NCI-H1436 (cell line): ENCODE data around the gene PRM3.

Source experiments
- DNase-seq: peaks from one replicate; lab custom pipeline; 2025; lab: John Stamatoyannopoulos, UW

Gene PRM3

GRCh38 chr16:11258553-11259492 is 14.6 kb downstream of the PRM3 start:
- DNase-seq = no peak

GRCh38 chr16:11257131-11257938 is 16.1 kb downstream of the PRM3 start:
- peak; percentile 51 for DNase-seq

GRCh38 chr16:11256661-11257130 is 16.7 kb downstream of the PRM3 start:
- DNase-seq = peak; percentile 26

DNA sequence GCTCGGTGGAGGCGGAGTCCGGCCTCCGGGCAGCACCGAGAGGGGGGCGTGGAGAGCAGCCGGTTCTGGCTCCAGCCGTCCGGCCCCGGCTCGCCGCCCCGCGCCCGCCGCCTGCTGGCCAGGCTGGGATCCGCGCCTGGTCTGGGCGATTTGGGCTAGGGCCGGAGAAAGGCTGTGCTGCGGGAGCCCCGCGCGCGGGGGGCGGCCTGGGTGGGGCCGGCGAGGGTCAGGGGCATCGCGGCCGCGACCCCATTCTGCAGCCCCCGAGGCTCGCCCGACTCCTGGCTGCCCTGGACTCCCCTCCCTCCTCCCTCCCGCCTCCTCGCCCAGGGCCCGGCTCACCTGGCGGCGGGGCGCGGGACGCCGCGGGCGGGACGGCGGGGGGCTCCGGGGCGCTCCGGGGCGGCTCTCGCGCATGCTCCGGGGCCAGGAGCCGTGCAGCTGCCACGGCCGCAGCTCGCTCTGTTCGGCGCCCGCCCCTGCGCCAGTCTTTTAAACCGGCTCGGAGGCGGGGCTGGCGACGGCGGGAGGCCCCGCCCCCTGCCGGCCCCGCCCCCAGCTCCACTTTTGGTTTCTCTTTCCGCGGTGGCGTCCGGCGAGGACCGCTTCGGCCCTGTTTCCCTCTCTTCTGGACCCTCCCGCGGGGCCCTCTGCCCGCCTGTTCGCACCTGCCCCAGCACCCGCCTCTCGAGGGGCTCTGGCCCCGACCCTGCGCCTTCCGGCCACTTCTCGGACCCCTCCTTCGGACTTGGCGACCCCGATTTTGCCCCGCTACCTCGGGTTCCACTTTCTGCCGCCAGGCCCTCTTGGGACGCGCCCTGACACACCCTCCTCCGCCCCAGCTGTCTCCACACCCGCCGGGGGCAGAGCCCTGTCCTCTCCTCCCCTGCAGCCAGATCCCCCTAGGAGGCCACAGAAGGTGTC is 17.4 kb downstream of the PRM3 start, which contains the start of gene SOCS1:
Gene SOCS1 (minus strand): TSS at position 468 of the 924 bp plus-strand sequence. CDS start 726 bp downstream, outside the sequence.
- DNase-seq = peak; percentile 76

DNA sequence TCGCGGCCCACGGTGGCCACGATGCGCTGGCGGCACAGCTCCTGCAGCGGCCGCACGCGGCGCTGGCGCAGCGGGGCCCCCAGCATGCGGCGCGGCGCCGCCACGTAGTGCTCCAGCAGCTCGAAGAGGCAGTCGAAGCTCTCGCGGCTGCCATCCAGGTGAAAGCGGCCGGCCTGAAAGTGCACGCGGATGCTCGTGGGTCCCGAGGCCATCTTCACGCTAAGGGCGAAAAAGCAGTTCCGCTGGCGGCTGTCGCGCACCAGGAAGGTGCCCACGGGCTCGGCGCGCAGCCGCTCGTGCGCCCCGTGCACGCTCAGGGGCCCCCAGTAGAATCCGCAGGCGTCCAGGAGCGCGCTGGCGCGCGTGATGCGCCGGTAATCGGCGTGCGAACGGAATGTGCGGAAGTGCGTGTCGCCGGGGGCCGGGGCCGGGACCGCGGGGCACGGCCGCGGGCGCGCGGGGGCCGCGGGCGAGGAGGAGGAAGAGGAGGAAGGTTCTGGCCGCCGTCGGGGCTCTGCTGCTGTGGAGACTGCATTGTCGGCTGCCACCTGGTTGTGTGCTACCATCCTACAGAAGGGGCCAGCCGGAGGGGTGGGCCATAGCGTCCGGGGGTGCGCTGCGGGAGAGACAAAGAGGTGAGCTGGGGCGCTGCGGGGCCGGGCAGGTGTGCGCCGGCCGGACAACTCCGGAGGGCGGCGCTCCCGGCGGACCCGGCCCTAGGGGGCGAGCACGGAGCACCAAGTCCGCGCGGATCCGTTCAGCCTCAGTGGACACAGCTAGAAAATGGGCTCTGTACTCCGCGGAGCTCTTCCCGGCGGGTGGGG is 18.3 kb downstream of the PRM3 start:
- DNase-seq = no peak

DNA sequence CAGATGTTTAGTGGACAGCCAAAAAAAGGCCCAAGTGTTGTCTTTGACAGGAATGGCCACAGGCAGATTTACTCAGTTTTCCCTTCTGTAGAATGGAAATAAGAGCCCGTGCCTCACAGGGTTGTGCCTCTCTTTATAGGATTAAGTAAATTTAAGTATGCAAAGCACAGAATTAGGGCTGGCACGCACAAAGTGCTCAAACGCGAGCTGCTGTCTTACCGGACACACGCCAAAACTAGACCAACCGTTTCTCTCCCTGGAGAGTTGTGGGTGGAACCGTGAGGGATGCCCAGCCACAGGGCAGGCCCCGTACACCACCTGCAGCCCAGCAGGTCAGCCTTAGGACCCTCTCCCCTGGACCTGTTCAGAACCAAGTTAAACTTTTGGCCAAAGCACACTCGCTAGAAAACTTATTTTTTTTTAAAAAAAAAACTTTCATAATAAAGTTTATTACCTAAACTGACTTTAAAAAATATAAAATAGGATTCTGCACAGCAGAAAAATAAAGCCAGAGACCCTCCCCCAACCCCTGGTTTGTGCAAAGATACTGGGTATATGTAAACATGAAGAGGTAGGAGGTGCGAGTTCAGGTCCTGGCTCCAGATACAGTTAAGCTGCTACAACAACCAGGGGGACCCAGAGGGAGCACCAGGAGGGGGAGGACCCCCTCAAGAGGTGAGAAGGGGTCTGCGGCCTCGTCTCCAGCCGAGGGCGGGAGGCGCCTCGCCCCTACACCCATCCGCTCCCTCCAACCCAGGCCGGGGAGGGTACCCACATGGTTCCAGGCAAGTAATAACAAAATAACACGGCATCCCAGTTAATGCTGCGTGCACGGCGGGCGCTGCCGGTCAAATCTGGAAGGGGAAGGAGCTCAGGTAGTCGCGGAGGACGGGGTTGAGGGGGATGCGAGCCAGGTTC is 19.2 kb downstream of the PRM3 start:
- no peak for DNase-seq

- DNase-seq = no peak
Observed at GRCh38 chr16:11253009-11253994, 20.1 kb downstream of the PRM3 start.

DNA sequence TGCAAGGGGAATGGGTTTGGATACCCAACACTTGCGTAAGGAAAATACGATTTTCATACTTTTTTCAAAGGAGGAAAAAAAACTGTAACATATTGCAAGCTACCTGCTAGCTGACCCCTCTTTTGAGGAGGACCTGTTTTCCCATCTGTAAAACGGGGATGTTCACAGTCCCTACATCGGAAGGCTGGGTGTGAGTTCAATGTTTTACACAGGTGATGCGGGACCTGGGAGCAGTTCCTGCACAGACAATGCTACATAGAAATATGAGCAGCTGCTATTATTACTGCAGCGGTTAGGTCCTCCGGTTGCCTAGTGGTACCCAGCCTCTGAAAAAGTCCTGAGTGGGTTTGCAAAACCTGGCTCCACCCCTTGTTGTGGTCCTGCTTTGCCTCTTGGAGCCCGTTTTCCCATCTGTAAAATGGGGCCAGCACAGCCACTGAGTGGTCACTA is 20.9 kb downstream of the PRM3 start:
- no peak for DNase-seq

DNA sequence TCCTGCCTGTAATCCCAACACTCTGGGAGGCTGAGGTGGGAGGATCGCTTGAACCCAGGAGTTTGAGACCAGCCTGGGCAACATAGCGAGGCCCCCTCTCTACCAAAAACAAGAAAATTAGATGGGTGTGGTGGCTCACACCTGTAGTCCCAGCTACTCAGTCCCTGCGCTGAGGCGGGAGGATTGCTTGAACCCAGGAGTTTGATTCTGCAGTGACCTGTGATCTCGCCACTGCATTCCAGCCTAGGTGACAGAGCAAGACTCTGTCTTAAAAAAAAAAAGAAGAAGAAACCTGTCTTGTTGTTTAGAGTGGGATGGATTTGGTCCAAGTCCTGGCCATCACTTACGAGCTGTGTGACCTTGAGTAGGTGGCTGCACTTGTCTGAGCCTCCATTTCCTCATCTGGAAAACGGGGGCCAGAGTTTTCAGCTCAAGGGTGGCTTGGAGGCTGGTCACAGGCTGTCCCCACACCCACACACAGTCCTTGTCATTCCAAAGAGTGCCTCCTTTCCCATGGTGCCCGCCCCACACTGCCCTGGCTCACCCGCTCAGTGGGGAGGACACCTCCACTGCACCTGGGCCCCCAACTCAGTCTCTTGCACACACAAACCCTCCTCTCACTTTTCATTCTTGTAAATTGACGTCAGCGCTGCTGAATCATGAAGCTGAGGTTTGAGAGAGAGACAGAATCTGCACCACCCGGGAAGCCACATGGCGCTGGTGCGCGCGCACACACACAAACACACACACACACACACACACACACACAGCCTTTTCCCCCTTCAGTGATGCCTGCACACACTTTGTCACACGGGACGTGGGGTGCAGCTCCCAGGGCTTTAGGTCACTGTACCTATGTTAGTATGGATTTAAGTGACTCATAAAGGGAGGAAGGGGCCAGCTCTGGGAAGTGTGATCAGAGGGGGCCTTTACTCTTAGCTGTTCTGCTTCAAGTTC is 21.6 kb downstream of the PRM3 start:
- DNase-seq = no peak

- DNase-seq = no peak
Observed at GRCh38 chr16:11250786-11251524, 22.5 kb downstream of the PRM3 start.

GRCh38 chr16:11250091-11250785 is 23.2 kb downstream of the PRM3 start:
- DNase-seq = no peak

- no peak for DNase-seq
Observed at GRCh38 chr16:11249233-11250061, 24.0 kb downstream of the PRM3 start.

DNA sequence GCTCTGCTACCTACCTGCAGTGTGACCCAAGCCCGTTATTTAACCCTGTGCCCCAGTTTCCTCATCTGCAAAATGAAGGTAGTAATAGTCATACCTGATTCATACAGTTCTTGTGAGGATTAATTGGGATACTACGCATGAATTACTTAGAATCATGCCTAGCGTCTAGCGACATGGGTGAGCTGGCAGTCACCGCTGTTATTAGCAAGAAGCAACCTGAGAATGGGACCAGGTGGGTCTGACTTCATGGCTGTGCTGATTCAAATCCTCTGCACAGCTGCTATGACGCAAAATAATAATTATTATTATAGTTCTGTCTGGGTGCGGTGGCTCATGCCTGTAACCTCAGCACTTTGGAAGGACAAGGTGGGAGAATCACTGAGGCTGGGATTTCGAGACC is 25.3 kb downstream of the PRM3 start:
- DNase-seq = no peak

GRCh38 chr16:11245988-11246387 is 27.4 kb downstream of the PRM3 start:
- no peak for DNase-seq

- DNase-seq = no peak
Observed at GRCh38 chr16:11245222-11245737, 28.1 kb downstream of the PRM3 start.
